ENCODE measurements around the gene NTRK2.

Gene NTRK2

DNA sequence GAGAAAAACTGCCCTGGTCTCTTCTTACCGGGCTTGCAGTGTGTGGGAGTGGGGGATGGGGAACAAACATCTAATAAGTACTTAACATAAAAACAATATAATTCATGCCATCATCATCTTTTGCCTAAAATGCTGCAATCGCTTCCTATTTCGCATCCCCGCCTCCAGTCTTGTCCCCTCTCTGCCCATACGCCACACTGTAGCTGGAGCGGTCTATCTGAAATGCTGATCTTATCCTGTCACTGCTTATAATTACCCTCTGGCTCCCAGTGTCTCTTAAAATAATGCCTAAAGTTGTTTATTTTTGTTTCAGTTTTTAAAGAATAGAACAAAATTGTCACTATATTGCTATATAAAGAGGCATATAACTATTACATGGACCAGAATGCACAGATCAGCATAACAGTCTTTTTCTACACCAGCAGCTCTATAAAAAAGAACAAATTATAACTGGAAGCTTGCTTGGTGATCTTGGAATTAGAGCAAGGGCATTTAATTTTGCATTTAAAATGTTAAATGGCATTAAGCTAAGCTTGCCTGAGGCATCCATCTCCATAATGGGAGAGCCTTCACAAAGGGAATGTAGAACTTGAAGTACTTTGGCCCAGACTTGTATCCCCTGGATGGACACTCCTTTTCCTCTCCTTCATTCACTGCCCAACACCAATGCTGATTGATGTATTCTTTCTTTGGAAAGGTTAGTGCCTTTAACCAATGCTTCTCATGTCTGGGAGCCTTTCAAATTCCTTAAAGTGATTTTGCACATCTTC, 12.2 kb downstream of the NTRK2 start:
- DNase-seq (ENCODE audit: low spot score): no peak

GRCh38 chr9:84686068-84686467, 16.5 kb downstream of the NTRK2 start:
- no peak for DNase-seq (ENCODE audit: low spot score)

GRCh38 chr9:84688956-84689355, 19.4 kb downstream of the NTRK2 start:
- DNase-seq (ENCODE audit: low spot score): no peak

GRCh38 chr9:84691634-84692033, 22.1 kb downstream of the NTRK2 start:
- DNase-seq (ENCODE audit: low spot score): no peak

DNA sequence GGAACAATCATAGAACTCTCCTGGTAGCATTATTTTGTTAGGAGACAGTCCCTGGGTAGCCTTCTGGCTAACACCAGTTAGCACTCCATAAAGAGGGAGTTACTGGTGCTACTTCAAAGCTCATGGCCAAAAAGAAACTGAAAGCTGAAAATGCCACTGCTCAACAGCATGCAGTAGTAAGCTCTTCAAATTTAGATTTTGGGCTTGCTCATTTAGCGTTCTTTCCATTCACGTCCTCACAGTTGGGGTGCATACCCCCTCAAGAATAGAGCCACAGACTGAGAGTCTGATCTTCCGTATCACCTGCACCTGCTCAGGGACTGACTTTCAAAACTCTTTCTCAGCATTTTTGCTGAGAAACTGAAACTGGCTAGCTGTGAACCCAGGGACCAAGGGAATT, 24.7 kb downstream of the NTRK2 start:
- DNase-seq (ENCODE audit: low spot score): no peak

- DNase-seq (ENCODE audit: low spot score): no peak
Observed at GRCh38 chr9:84697042-84697441, 27.5 kb downstream of the NTRK2 start.

DNA sequence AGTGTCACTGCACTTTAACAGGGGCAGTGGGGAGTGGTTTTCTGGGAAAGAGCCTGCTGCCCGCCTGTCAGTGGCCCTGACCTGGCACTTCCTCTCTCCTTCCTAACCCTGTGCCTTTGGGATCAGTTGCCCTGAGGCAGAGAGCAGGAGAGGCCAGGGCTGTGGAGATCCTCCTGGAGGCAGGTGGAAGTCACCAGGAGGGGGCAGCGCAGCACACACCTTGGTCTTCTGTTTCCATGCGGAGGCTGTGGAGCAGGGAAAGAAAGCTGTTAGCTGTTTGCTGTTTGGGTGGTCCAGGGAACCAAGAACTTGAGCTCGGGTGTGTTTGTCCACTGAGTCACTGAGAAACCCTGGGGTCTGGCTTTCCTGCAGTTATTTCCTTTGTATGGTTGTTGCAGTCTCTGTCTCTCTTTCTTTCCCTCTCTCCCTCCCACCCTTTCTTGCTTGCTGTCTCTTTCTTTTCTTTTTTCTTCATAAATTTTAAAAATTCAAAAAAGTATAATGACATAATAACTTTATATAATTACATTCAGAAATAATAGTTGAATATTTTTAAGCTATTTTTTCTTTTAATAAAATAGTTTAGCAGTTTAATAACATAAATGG, 28.1 kb downstream of the NTRK2 start:
- DNase-seq (ENCODE audit: low spot score): peak; percentile 28

- no peak for DNase-seq (ENCODE audit: low spot score)
Observed at GRCh38 chr9:84698323-84698722, 28.8 kb downstream of the NTRK2 start.

GRCh38 chr9:84699984-84700383, 30.5 kb downstream of the NTRK2 start:
- DNase-seq (ENCODE audit: low spot score): no peak

GRCh38 chr9:84701801-84702200, 32.3 kb downstream of the NTRK2 start:
- DNase-seq (ENCODE audit: low spot score): no peak

- DNase-seq (ENCODE audit: low spot score): no peak
Observed at GRCh38 chr9:84702471-84702870, 32.9 kb downstream of the NTRK2 start.

DNA sequence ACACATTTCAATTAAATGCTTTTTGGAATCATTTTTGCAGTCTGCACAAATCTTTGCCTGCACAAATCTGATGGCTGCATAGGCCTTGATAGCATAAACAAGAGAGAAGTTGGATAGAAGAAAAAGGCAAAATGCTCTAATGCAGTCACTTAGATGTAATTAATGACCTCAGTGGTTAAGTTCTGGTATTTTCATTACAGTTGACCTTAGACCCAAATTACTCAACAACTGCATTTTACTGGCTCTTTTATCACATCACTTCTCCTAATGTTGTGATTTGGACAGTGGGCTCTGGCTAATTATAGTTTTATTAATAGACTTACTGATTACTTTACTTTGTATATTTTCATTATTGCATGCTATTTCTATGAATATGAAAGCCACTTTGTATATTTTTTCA, 34.3 kb downstream of the NTRK2 start:
- no peak for DNase-seq (ENCODE audit: low spot score)

DNA sequence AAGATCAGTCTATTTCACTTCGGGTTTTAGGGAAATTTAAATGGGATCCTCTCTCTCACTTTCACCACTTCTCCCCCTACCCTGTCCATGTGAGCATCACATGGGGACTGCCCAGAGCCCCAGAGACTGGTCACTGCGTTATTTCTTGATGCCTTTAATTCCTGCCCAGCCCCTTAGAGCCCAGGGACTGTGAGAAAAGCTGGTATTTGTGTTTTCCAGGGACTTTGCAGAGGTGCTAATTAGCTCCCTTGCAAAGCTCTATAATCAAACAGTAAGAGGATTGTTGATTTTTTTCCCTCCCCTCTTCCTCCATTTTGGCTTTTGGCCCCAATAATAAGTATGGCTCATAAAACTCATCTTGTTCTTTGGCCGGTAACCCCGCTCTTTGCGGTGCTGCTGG, 35.6 kb downstream of the NTRK2 start:
- DNase-seq (ENCODE audit: low spot score): no peak

GRCh38 chr9:84708400-84708799, 38.9 kb downstream of the NTRK2 start:
- no peak for DNase-seq (ENCODE audit: low spot score)

- no peak for DNase-seq (ENCODE audit: low spot score)
Observed at GRCh38 chr9:84709056-84709455, 39.5 kb downstream of the NTRK2 start.

DNA sequence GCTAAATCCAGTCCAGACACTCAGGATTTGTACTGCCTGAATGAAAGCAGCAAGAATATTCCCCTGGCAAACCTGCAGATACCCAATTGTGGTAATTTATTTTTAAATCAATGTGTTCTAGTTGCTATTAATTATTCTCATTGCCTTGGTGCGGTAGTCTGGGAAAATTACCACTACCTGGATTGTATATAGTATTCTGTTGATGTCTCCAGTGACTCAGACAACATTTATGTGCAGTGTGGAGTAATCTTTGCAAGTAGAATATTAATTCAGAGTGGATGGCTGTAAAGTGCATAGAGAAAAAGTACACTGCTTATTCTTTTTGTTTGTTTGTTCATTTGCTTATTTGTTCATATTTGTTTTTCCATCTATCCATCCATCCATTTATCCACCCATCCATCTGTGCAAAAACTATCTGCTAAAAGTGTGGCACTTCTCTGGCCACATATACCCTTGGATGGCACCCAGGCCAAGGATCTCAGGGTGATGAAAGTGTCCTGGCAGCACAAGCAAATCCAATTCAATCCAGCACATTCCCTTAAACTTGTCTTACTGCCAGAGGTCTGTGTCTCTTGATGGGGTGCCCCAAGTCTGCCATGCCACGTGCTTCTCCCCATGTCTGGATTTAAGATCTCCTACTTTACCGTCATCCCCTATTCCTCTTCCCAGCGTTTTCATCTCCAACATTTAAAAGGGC, 41.3 kb downstream of the NTRK2 start:
- DNase-seq (ENCODE audit: low spot score): no peak

- no peak for DNase-seq (ENCODE audit: low spot score)
Observed at GRCh38 chr9:84711398-84711777, 41.9 kb downstream of the NTRK2 start.

- DNase-seq (ENCODE audit: low spot score): no peak
Observed at GRCh38 chr9:84711936-84712335, 42.4 kb downstream of the NTRK2 start.

- DNase-seq (ENCODE audit: low spot score): no peak
Observed at GRCh38 chr9:84716217-84716616, 46.7 kb downstream of the NTRK2 start.

GRCh38 chr9:84718476-84718875, 48.9 kb downstream of the NTRK2 start:
- DNase-seq (ENCODE audit: low spot score): no peak

DNA sequence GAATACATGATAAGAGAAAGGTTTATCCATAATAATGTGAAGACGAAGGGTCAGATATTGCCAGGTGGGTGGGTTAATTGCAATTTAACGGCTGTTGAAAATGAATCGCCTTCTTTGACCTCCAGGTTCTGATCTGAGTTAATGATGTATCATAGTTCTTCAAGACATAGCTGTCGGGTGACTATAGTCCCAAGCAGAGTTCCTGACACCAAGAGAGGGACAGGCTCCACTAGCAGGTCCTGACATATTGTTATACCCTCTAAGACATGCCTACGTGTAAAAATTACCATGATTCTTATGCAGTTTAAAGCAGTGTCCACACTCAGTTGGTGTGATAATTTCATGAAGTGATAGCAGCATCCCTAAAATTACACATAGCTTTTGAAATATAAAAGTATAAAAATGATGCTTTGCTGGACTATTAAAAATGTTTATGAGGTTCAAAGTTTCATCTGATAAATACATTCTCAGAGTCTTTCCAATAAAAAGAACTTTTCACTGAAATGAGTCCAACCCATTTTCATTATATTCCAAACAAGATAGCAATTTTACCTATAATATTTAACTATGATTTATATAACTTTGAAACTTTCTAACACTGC, 53.0 kb downstream of the NTRK2 start:
- DNase-seq (ENCODE audit: low spot score): no peak

DNA sequence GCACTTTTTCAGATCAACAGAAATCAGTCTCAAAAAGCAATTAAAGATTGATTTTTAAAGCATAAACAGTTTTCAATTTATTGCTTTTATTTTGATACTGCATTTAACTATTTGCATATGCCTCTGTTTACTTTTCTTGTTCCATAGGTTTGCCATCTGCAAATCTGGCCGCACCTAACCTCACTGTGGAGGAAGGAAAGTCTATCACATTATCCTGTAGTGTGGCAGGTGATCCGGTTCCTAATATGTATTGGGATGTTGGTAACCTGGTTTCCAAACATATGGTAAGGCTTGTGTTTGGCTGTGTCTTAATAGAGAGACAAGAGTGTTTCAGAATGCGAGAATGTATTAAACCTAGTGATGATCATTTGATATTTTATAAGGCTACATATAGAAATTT, 53.9 kb downstream of the NTRK2 start:
- no peak for DNase-seq (ENCODE audit: low spot score)

DNA sequence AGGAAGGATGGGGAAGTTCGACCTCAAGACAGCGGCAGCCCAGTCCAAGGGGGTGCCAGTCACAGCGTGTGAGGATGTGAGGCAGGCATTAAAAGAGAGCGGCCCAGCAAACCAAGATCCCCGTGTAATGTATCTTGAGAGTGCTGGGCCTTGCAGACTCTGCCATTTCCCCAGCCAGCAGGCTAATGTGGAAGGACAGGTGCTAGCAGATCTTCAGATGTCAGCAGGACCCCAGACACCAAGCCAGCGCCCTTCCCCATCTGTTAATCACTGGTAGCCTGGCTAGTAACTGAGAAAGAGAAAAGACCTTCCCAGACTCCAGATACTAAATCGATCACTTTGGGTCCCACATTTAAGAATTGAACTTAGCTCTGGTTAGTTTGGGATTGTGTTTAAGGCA, 62.2 kb downstream of the NTRK2 start:
- DNase-seq (ENCODE audit: low spot score): no peak

Data from germinal center (tissue), 1 donor.